22Rv1 (cell line): ENCODE measurements around the gene C1orf56.

Experiments
- H3K27ac ChIP-seq: fragments of 450-650 bp; 2 replicates; pipeline ENCODE4 v1.5.1; 2017
- CTCF ChIP-seq: fragments of 450-650 bp; IDR thresholded peaks from 2 replicates; pipeline ENCODE4 v1.5.1; 2017; ENCODE audit warnings: mild to moderate bottlenecking
- ZFX ChIP-seq: fragments of 450-650 bp; IDR thresholded peaks from 2 replicates; pipeline ENCODE4 v1.6.1; 2017; ENCODE audit warnings: antibody characterized with exemption, borderline replicate concordance

The C1orf56 gene

GRCh38 chr1:151060657-151061421 is 13.3 kb downstream of the C1orf56 start:
- TF ChIP-seq CTCF, result no peak
- TF ChIP-seq ZFX, result no peak
- H3K27ac ChIP-seq, result 0 out of 2 replicates have a peak overlapping the region, but pooled peaks have one; percentile 9

- H3K27ac ChIP-seq, result no peak overlapping the region
- TF ChIP-seq CTCF, result no peak
- no peak for TF ChIP-seq ZFX
Observed at GRCh38 chr1:151061704-151062103, 14.2 kb downstream of the C1orf56 start.

- no peak overlapping the region for H3K27ac ChIP-seq
- no peak for TF ChIP-seq ZFX
- no peak for TF ChIP-seq CTCF
Observed at GRCh38 chr1:151062741-151063371, 15.3 kb downstream of the C1orf56 start.

GRCh38 chr1:151065089-151065645 is 17.6 kb downstream of the C1orf56 start:
- TF ChIP-seq CTCF (no peak), ZFX (no peak)
- no peak overlapping the region for H3K27ac ChIP-seq

GRCh38 chr1:151067185-151067584 is 19.6 kb downstream of the C1orf56 start:
- no peak overlapping the region for H3K27ac ChIP-seq
- TF ChIP-seq ZFX (no peak), CTCF (no peak)

- TF ChIP-seq ZFX (no peak), CTCF (no peak)
- H3K27ac ChIP-seq, result peak overlapping the region; percentile 99
Observed at GRCh38 chr1:151069103-151069486, 21.5 kb downstream of the C1orf56 start.
